ENCODE results near the gene LTO1.
"Not testable (repeated sequence)": the region's sequence is repeated elsewhere in the genome, so short reads cannot be mapped to it uniquely, and the experiment has no call there.

The LTO1 gene

DNA sequence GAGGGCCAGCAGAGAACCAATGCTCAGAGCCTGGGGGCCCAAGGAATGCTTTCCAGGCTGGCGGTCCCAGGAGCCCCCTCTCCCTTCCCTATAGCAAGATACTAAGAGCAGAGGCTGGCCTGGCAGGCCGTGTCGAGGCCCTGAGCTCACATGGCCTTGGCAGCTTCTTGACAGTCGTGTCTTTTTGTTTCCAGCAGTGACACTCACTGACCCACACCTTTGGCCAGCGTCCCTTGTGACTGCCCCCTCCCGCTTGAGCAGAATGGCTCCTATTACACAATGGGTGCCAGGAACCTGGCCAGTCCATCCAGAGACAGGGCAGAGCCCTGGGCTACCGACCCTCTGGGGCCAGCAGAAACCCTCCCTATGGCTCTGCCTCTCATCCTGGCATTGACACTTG, 40.6 kb downstream of the LTO1 start:
- DNase-seq (ENCODE audit: low spot score): no peak

DNA sequence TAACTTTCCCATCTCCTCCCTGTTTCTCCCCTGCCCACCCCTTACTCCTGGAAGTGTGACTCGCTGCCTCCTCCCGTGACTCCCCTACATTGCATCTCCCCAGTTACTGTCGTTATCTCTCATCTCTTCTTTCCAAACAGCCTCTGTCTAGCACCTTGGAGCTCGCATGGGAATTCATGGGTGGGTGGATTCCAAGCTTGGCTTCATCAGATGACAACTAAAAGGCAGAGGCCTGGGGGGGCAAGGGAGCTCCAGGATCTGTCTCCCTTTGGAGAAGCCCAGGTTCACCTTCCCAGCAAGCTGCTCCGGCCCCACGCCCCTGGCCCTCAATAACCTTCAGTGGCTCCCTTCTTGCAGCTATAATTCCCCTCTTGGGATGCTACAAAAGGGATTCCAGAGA, 41.1 kb downstream of the LTO1 start:
- DNase-seq (ENCODE audit: low spot score): no peak

DNA sequence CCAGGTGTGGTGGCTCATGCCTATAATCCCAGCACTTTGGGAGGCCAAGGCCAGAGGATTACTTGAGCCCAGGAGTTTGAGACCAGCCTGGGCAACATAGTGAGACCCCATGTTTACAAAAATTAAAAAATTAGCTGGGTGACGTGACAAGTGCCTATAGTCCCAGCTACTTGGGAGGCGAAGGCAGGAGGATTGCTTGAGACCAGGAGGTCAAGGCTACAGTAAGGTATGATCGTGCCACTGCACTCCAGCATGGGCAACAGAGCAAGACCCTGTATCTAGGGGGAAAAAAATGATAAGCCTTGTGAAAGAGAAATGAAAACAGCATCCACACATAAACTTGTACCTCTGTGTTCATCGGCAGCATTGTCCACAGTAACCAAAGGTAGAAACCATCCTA, 42.3 kb downstream of the LTO1 start:
- no peak for DNase-seq (ENCODE audit: low spot score)

DNA sequence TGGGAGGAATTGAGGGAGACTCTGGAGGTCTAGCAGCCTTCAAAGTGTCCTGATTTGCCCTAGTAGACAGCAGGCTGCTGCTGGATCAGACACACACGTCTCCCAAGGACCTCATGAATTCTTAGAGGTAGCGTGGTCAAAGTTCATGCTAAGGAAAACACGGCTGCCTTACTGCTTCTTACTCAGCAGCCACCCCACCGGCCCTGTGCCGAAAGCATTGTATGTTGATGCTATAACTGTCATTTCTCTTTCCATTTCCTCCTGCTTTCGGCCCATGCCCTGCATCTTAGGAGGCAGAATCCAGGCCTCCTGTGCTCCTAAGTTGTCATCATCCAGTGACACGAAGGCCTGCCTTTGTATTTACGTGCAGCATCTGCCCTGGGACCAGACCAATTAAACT, 44.7 kb downstream of the LTO1 start:
- DNase-seq (ENCODE audit: low spot score): no peak

DNA sequence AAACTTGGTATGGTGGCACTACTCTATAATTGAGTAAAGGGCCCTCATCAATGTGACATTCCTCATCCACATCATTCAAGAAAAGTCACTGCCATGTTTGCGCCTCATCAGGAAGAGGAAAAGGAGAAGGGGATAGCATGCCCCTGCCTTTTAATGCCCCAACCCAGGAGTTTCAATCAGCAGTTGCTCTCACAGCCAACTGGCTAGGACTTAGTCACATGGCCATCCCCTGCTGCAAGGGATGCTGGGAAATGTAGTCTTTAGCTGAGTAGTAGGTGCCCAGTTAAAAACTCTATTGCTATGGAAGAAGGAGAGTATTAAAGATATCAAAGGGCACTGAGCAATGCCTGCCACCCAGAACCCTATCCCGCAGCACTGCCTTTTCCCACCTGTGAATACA, 45.1 kb downstream of the LTO1 start:
- no peak for DNase-seq (ENCODE audit: low spot score)

DNA sequence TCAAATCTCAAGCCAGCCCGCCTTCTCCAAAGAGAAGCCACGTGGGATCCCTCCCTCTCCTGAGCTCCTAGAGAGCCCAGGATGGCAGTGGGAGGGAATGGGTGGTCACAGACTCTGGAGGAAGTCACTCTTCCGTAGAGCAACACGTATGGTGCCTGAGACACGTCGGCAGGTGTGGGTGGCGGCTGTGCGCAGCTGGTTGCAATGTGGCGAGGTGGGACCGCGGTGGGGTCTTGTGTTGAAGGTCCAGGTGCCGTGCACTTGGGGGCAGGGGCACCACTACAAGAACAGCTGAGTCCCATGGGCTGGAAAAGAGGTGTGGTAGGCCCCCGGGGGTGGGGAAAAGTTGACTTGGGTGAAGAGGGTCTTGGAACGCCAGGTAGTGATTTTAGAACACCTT, 47.6 kb downstream of the LTO1 start:
- DNase-seq (ENCODE audit: low spot score): no peak

DNA sequence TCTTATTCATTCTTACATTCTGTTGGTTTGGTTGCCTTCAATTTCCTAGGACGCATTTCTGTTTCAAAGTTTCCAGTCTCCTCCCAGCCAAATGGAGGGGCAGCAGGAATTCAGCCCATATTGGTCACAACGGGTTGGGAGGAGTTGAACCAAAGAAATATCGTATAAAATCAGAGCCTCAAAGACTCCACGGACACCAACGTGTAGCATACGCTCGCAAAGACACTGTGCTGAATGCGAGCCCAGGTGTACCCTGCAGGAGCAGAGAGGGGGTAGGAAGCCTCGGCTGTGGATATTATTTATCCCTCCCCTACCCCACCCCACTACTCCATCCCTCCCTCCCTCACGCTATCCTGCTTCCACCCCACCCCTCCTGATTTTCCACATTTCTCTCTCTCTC, 49.7 kb downstream of the LTO1 start:
- DNase-seq (ENCODE audit: low spot score): no peak

DNA sequence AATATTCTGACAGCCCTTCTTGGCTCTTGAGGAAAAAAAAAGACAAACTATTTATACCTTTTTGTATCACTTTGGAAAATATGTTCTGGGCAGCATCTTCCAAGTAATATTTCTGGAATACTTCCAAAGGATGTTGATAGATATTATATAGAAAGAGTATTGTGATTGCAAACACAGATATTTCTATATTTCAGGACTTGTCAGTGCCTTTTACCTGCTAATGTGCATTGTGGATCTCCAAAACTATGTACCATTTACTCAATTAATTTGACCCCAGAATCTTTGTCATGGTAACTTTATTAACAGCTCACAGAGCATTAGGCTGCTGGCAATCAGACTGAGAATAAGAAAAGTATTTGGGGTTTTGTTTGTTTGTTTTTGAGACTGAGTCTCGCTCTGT, 50.9 kb downstream of the LTO1 start:
- no peak for DNase-seq (ENCODE audit: low spot score)

DNA sequence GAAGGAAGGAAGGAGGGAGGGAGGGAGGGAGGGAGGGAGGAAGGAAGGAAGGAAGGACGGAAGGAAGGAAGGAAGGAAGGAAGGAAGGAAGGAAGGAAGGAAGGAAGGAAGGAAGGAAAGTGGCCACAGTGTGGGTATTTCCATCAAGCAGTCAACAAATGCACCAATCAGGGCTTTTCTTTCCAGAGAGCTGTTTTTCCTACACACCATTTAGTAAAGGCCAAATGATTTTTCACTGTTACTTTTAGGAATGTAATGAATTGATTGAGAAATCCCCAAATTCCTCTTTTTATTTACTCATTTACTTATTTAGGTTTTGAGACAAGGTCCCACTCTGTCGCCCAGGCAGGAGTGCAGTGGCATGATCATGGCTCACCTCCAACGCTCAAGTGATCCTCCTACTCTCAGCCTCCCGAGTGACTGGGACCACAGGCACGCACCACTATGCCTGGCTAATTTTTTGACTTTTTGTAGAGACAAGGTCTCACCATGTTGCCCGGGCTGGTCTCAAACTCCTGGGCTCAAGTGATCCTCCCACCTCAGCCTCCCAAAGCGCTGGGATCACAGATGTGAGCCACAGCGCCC, 53.0 kb downstream of the LTO1 start:
- DNase-seq (ENCODE audit: low spot score): not testable (repeated sequence)

DNA sequence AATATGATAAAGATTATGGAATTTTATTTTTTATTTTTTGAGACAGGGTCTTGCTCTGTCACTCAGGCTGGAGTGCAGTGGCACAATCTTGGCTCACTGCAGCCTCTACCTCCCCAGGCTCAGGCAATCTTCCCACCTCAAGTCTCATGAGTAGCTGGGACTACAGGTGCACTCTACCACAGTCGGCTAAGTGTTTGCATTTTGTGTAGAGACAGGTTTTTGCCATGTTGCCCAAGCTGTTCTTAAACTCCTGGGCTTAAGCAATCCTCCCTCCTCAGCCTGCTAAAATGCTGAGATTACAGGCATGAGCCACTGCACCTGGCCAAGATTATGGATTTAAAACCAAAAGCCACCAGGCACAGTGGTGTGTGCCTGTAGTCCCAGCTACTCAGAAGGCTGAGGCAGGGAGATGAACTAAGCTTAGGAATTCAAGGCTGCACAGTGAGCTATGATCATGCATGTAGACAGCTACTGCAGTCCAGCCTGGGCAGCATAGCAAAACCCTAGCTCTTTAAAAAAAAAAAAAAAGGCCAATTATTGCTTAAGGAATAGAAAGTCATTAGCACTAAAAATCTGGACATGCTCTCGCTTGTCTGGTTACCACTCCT, 54.4 kb downstream of the LTO1 start:
- DNase-seq (ENCODE audit: low spot score): no peak

DNA sequence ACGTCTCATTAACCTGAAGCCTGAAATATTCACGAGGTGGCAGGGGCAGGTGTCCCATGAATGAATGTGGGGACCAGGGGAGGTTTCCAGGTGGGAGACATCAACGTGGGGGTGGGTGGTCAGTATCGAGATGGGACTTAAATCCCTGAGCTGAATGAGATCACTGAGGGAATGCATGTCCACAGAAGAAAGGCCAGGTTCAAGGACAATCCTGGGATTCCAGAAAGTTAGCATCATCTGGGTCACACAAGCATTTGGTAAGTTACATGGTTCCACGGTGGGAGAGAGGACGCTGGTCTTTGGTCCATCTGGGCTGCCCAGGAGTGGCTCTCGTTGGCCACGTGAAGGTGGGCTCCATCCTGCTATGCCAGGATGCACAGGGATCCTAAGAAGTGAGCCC, 56.9 kb downstream of the LTO1 start:
- no peak for DNase-seq (ENCODE audit: low spot score)

DNA sequence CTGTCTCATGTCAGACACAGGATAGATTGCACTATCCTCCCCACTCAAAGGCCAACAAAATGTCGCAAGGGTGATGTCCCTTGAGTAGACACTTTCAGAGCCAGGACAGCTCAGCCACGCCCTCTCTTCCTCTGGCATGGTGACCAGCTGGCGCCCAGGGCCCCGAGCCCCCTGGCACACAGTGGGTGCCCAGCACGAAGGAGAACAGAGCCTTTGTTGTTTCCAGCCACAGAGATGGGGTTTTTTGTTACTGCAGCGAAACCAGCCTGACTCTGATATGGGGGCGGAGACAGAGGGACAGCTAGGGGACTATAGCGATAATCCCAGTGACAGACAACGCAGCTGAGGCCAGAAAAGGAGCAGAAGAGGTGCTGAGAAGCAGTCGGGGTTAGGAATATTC, 57.5 kb downstream of the LTO1 start:
- no peak for DNase-seq (ENCODE audit: low spot score)

DNA sequence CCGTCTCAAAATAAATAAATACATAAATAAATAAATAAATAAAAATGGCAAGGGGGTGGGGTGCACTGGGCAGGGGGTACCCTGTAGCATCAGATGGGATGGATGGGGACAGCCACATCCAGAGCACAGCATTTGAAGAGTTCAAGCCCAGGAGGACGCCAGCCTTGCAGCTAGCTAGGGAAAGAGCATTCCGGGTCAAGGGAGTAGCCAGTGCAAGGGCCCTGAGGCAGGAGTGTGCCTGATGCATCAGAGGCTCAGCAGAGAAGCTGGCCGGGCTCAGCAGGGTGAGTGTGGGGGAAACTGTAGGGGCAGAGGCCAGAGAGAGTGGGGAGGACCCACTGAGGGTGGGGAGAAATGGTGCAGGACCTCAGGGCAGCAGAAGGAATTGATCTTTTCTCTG, 57.9 kb downstream of the LTO1 start:
- no peak for DNase-seq (ENCODE audit: low spot score)

All from hematopoietic multipotent progenitor cell treated with erythropoietin and hydrocortisone succinate and interleukin-3 and kit ligand, for 15 days (in vitro differentiated cells).